Endothelial cell (in vitro differentiated cells): ENCODE results near the gene DLX1. TPM values are rescaled to one million over a fixed set of nuclear protein-coding genes. Genes with fewer than 3 reads are reported as not detected.

Source experiments
- DNase-seq: peaks from one replicate; pipeline ENCODE4 v3.0.0; 2021; ENCODE audit warnings: low spot score
- H3K27ac Mint-ChIP-seq: one replicate; pipeline ENCODE4 v1.8.0; 2021; ENCODE audit warnings: mixed read lengths, inconsistent platforms; ENCODE audit not compliant: unreplicated experiment
- H3K27me3 Mint-ChIP-seq: one replicate; pipeline ENCODE4 v1.8.0; 2021; ENCODE audit warnings: mild to moderate bottlenecking, moderate library complexity, mixed read lengths, inconsistent platforms; ENCODE audit not compliant: unreplicated experiment
- H3K36me3 Mint-ChIP-seq: one replicate; pipeline ENCODE4 v1.8.0; 2021; ENCODE audit warnings: mild to moderate bottlenecking, low read depth, mixed read lengths, inconsistent platforms; ENCODE audit not compliant: unreplicated experiment
- H3K4me1 Mint-ChIP-seq: one replicate; pipeline ENCODE4 v1.8.0; 2021; ENCODE audit warnings: mild to moderate bottlenecking, mixed read lengths, inconsistent platforms; ENCODE audit not compliant: unreplicated experiment
- H3K4me3 Mint-ChIP-seq: one replicate; pipeline ENCODE4 v1.8.0; 2021; ENCODE audit warnings: mild to moderate bottlenecking, mixed read lengths, inconsistent platforms; ENCODE audit not compliant: unreplicated experiment
- H3K9me3 Mint-ChIP-seq: one replicate; pipeline ENCODE4 v1.8.0; 2021; ENCODE audit warnings: mixed read lengths, inconsistent platforms; ENCODE audit not compliant: unreplicated experiment
- CTCF ChIP-seq: fragments of 200-600 bp; sonication (generic); IDR thresholded peaks from one replicate; pipeline ENCODE4 v1.5.0; 2021; ENCODE audit warnings: antibody characterized with exemption; ENCODE audit not compliant: unreplicated experiment
- total RNA-seq: library from RNA; stranded (reverse); fragmentation: NEBNext Ultra II Directional; extraction: Animal tissue kit (Norgen Biotek cat#: 25700); gene quantifications from one replicate; pipeline ENCODE4 v1.2.1, GENCODE V29; 2021; ENCODE audit not compliant: unreplicated experiment

Gene DLX1
- total RNA-seq, 1 donor from 2014 or later: 0.87 TPM

GRCh38 chr2:172090044-172090961 lies 5.0 kb downstream of the DLX1 start:
- H3K27me3 Mint-ChIP-seq: peaks cover 43% of the 10 kb centered on the region
- H3K4me3 Mint-ChIP-seq: no peak overlapping the region
- H3K4me1 Mint-ChIP-seq: peaks cover 34% of the 10 kb centered on the region
- no peaks in the 10 kb centered on the region for H3K9me3 Mint-ChIP-seq
- H3K36me3 Mint-ChIP-seq: peaks cover 8% of the 10 kb centered on the region
- no peak for DNase-seq
- no peak for TF ChIP-seq CTCF
- H3K27ac Mint-ChIP-seq: no peak overlapping the region

- H3K27ac Mint-ChIP-seq: no peak overlapping the region
- no peak overlapping the region for H3K4me3 Mint-ChIP-seq
- H3K36me3 Mint-ChIP-seq: peaks cover 8% of the 10 kb centered on the region
- H3K9me3 Mint-ChIP-seq: no peaks in the 10 kb centered on the region
- TF ChIP-seq CTCF: no peak
- peaks cover 44% of the 10 kb centered on the region for H3K27me3 Mint-ChIP-seq
- H3K4me1 Mint-ChIP-seq: peaks cover 33% of the 10 kb centered on the region
- DNase-seq: no peak
Measured at GRCh38 chr2:172091000-172091641, 5.8 kb downstream of the DLX1 start.

- no peak for TF ChIP-seq CTCF
- DNase-seq: no peak
- Mint-ChIP-seq H3K4me3 (no peak overlapping the region), H3K27me3 (peaks cover 43% of the 10 kb centered on the region), H3K36me3 (peaks cover 8% of the 10 kb centered on the region), H3K9me3 (no peaks in the 10 kb centered on the region), H3K27ac (no peak overlapping the region), H3K4me1 (peaks cover 31% of the 10 kb centered on the region)
Measured at GRCh38 chr2:172091761-172092566, 6.7 kb downstream of the DLX1 start.

- Mint-ChIP-seq H3K9me3 (no peaks in the 10 kb centered on the region), H3K4me3 (no peak overlapping the region), H3K36me3 (peaks cover 8% of the 10 kb centered on the region)
Measured at GRCh38 chr2:172092716-172093415, 7.6 kb downstream of the DLX1 start.

More at GRCh38 chr2:172092716-172093415, 7.6 kb downstream of the DLX1 start:
- Mint-ChIP-seq H3K4me1 (peaks cover 25% of the 10 kb centered on the region), H3K27ac (no peak overlapping the region), H3K27me3 (peaks cover 47% of the 10 kb centered on the region)
- no peak for TF ChIP-seq CTCF
- no peak for DNase-seq
